ELR (cell line): ENCODE measurements around the gene RNF212.

Experiments
- DNase-seq: peaks from one replicate; pipeline ENCODE4 v3.0.0-alpha.2; 2015; ENCODE audit warnings: low read depth

RNF212 gene

GRCh38 chr4:1036095-1036494 lies 77.3 kb downstream of the RNF212 start:
- no peak for DNase-seq

- DNase-seq, result no peak
Observed at GRCh38 chr4:1035510-1035909, 77.9 kb downstream of the RNF212 start.

- DNase-seq, result no peak
Observed at GRCh38 chr4:1033840-1034551, 79.4 kb downstream of the RNF212 start.

- DNase-seq, result no peak
Observed at GRCh38 chr4:1032861-1033260, 80.5 kb downstream of the RNF212 start.

- DNase-seq, result no peak
Observed at GRCh38 chr4:1031956-1032795, 81.2 kb downstream of the RNF212 start.

- DNase-seq, result no peak
Observed at GRCh38 chr4:1031346-1031745, 82.0 kb downstream of the RNF212 start.

GRCh38 chr4:1030559-1030958 lies 82.8 kb downstream of the RNF212 start:
- DNase-seq, result no peak

GRCh38 chr4:1030031-1030430 lies 83.3 kb downstream of the RNF212 start:
- no peak for DNase-seq

- no peak for DNase-seq
Observed at GRCh38 chr4:1029529-1029928, 83.8 kb downstream of the RNF212 start.

GRCh38 chr4:1028574-1029220 lies 84.7 kb downstream of the RNF212 start:
- DNase-seq, result no peak

- no peak for DNase-seq
Observed at GRCh38 chr4:1027915-1028238, 85.5 kb downstream of the RNF212 start.

- no peak for DNase-seq
Observed at GRCh38 chr4:1027219-1027914, 86.0 kb downstream of the RNF212 start.

GRCh38 chr4:1026115-1026514 lies 87.2 kb downstream of the RNF212 start:
- DNase-seq, result peak; percentile 20

GRCh38 chr4:1024882-1025545 lies 88.3 kb downstream of the RNF212 start:
- no peak for DNase-seq

GRCh38 chr4:1023895-1024740 lies 89.2 kb downstream of the RNF212 start:
- no peak for DNase-seq

- DNase-seq, result no peak
Observed at GRCh38 chr4:1023075-1023640, 90.2 kb downstream of the RNF212 start.

GRCh38 chr4:1022739-1023066 lies 90.7 kb downstream of the RNF212 start:
- no peak for DNase-seq

GRCh38 chr4:1022051-1022738 lies 91.2 kb downstream of the RNF212 start:
- DNase-seq, result no peak
